Measurements from ENCODE around the gene CCNB1.

Gene CCNB1

DNA sequence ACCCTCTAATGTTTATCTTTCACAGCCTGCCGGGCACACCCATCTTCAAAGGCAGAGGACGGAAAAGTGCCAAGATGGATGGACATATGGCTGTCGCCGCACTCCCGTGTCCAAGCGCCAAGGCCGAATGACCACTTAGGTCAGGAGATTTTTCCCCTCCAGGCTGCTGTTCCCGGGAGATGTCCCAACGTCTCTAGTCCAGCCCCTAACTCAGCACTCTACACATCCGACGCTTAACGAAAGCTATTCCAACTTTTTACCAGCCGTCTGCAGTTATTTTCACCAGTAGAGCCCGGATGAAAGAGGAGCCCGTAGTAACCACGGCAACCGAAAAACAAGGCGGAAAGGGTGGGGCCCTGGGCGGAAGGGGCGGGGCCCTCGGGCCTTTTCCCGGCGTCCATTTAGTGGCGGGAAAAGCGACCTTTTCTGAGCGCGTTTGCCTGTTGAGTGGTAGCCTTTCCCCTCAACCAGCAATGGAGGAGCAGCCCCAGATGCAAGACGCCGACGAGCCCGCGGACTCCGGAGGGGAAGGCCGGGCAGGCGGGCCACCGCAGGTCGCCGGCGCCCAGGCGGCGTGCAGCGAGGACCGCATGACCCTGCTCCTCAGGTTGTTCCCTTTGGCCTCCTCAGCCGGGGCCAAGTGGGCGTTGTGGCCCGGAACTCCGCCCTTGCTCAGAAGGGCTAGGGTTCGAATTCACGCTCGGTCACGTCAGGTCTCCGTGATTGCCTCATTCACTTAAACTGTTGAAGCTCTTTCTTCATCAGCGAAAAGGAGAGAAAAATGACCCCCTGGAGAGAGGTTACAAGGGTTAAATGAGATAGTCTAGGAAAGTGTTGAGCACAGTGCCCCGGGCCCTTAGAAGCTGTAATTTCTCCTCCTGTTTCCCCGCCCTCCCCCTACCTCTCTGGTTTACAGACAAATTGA, 22.5 kb downstream of the CCNB1 start, which contains the start of gene CENPH (continued):
- TF ChIP-seq, protein P1, sequence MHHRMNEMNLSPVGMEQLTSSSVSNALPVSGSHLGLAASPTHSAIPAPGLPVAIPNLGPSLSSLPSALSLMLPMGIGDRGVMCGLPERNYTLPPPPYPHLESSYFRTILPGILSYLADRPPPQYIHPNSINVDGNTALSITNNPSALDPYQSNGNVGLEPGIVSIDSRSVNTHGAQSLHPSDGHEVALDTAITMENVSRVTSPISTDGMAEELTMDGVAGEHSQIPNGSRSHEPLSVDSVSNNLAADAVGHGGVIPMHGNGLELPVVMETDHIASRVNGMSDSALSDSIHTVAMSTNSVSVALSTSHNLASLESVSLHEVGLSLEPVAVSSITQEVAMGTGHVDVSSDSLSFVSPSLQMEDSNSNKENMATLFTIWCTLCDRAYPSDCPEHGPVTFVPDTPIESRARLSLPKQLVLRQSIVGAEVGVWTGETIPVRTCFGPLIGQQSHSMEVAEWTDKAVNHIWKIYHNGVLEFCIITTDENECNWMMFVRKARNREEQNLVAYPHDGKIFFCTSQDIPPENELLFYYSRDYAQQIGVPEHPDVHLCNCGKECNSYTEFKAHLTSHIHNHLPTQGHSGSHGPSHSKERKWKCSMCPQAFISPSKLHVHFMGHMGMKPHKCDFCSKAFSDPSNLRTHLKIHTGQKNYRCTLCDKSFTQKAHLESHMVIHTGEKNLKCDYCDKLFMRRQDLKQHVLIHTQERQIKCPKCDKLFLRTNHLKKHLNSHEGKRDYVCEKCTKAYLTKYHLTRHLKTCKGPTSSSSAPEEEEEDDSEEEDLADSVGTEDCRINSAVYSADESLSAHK (tag by site-specific recombination; IDR thresholded peaks at IDR 0.05): no peak
- TF ChIP-seq ZNF623 (tag by site-specific recombination; IDR thresholded peaks at IDR 0.05) (no peak), ZNF10 (tag by site-specific recombination; IDR thresholded peaks at IDR 0.05) (no peak), GLIS2 (tag by site-specific recombination; IDR thresholded peaks at IDR 0.05) (no peak), OSR2 (tag by site-specific recombination; IDR thresholded peaks at IDR 0.05) (no peak), ZSCAN30 (tag by site-specific recombination; IDR thresholded peaks at IDR 0.05) (peak; percentile 55; the same call in 1 of the 2 replicates), ZFP69B (tag by site-specific recombination; IDR thresholded peaks at IDR 0.05) (peak; percentile 55; the same call in 1 of the 2 replicates), HOXC10 (CRISPR knock-in tag; IDR thresholded peaks at IDR 0.05) (no peak), ZNF19 (tag by site-specific recombination; IDR thresholded peaks at IDR 0.05; ENCODE audit: low read depth) (no peak), ZNF169 (tag by site-specific recombination; IDR thresholded peaks at IDR 0.05) (no peak), ZNF664 (tag by site-specific recombination; IDR thresholded peaks at IDR 0.05) (peak; percentile 99), ZNF670 (tag by site-specific recombination; IDR thresholded peaks at IDR 0.05; ENCODE audit: low read depth) (no peak), ZNF561 (tag by site-specific recombination; IDR thresholded peaks at IDR 0.05; ENCODE audit: borderline replicate concordance) (peak; percentile 73), HOXD13 (CRISPR knock-in tag; IDR thresholded peaks at IDR 0.05; ENCODE audit: borderline replicate concordance) (0 out of 2 replicates have a peak, but pooled peaks have one; percentile 12), ZFP3 (tag by site-specific recombination; IDR thresholded peaks at IDR 0.05; ENCODE audit: low read depth) (peak; percentile 11; the same call in 1 of the 2 replicates), ZNF560 (tag by site-specific recombination; IDR thresholded peaks at IDR 0.05; ENCODE audit: borderline replicate concordance) (no peak), ZNF548 (tag by site-specific recombination; IDR thresholded peaks at IDR 0.05) (no peak)
- TF ChIP-seq, protein P2, sequence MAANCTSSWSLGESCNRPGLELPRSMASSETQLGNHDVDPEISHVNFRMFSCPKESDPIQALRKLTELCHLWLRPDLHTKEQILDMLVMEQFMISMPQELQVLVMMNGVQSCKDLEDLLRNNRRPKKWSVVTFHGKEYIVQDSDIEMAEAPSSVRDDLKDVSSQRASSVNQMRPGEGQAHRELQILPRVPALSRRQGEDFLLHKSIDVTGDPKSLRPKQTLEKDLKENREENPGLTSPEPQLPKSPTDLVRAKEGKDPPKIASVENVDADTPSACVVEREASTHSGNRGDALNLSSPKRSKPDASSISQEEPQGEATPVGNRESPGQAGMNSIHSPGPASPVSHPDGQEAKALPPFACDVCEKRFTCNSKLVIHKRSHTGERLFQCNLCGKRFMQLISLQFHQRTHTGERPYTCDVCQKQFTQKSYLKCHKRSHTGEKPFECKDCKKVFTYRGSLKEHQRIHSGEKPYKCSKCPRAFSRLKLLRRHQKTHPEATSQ (tag by site-specific recombination; IDR thresholded peaks at IDR 0.05): no peak; the same call in 1 of the 2 replicates
- TF ChIP-seq, protein P3, sequence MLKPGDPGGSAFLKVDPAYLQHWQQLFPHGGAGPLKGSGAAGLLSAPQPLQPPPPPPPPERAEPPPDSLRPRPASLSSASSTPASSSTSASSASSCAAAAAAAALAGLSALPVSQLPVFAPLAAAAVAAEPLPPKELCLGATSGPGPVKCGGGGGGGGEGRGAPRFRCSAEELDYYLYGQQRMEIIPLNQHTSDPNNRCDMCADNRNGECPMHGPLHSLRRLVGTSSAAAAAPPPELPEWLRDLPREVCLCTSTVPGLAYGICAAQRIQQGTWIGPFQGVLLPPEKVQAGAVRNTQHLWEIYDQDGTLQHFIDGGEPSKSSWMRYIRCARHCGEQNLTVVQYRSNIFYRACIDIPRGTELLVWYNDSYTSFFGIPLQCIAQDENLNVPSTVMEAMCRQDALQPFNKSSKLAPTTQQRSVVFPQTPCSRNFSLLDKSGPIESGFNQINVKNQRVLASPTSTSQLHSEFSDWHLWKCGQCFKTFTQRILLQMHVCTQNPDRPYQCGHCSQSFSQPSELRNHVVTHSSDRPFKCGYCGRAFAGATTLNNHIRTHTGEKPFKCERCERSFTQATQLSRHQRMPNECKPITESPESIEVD (tag by site-specific recombination; IDR thresholded peaks at IDR 0.05): no peak; the same call in 1 of the 2 replicates
- TF ChIP-seq, protein P4, sequence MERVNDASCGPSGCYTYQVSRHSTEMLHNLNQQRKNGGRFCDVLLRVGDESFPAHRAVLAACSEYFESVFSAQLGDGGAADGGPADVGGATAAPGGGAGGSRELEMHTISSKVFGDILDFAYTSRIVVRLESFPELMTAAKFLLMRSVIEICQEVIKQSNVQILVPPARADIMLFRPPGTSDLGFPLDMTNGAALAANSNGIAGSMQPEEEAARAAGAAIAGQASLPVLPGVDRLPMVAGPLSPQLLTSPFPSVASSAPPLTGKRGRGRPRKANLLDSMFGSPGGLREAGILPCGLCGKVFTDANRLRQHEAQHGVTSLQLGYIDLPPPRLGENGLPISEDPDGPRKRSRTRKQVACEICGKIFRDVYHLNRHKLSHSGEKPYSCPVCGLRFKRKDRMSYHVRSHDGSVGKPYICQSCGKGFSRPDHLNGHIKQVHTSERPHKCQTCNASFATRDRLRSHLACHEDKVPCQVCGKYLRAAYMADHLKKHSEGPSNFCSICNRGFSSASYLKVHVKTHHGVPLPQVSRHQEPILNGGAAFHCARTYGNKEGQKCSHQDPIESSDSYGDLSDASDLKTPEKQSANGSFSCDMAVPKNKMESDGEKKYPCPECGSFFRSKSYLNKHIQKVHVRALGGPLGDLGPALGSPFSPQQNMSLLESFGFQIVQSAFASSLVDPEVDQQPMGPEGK (tag by site-specific recombination; IDR thresholded peaks at IDR 0.05): no peak
- TF ChIP-seq, protein P5, sequence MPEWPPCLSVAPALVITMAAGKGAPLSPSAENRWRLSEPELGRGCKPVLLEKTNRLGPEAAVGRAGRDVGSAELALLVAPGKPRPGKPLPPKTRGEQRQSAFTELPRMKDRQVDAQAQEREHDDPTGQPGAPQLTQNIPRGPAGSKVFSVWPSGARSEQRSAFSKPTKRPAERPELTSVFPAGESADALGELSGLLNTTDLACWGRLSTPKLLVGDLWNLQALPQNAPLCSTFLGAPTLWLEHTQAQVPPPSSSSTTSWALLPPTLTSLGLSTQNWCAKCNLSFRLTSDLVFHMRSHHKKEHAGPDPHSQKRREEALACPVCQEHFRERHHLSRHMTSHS (tag by site-specific recombination; IDR thresholded peaks at IDR 0.05): no peak
- TF ChIP-seq, protein P6, sequence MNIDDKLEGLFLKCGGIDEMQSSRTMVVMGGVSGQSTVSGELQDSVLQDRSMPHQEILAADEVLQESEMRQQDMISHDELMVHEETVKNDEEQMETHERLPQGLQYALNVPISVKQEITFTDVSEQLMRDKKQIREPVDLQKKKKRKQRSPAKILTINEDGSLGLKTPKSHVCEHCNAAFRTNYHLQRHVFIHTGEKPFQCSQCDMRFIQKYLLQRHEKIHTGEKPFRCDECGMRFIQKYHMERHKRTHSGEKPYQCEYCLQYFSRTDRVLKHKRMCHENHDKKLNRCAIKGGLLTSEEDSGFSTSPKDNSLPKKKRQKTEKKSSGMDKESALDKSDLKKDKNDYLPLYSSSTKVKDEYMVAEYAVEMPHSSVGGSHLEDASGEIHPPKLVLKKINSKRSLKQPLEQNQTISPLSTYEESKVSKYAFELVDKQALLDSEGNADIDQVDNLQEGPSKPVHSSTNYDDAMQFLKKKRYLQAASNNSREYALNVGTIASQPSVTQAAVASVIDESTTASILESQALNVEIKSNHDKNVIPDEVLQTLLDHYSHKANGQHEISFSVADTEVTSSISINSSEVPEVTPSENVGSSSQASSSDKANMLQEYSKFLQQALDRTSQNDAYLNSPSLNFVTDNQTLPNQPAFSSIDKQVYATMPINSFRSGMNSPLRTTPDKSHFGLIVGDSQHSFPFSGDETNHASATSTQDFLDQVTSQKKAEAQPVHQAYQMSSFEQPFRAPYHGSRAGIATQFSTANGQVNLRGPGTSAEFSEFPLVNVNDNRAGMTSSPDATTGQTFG (tag by site-specific recombination; IDR thresholded peaks at IDR 0.05; ENCODE audit: borderline replicate concordance): no peak
- TF ChIP-seq, protein P7, sequence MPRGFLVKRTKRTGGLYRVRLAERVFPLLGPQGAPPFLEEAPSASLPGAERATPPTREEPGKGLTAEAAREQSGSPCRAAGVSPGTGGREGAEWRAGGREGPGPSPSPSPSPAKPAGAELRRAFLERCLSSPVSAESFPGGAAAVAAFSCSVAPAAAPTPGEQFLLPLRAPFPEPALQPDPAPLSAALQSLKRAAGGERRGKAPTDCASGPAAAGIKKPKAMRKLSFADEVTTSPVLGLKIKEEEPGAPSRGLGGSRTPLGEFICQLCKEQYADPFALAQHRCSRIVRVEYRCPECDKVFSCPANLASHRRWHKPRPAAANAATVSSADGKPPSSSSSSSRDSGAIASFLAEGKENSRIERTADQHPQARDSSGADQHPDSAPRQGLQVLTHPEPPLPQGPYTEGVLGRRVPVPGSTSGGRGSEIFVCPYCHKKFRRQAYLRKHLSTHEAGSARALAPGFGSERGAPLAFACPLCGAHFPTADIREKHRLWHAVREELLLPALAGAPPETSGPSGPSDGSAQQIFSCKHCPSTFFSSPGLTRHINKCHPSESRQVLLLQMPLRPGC (tag by site-specific recombination; IDR thresholded peaks at IDR 0.05): no peak; the same call in 1 of the 2 replicates

All from HEK293 (cell line).